GM21717 (cell line): Measurements from ENCODE around the gene C10orf71.

Experiments used
- ATAC-seq: cut with Tn5 transposase; IDR thresholded peaks from one replicate; pipeline ENCODE4 v1.9.1; 2021; ENCODE audit warnings: mild to moderate bottlenecking, moderate library complexity; ENCODE audit not compliant: unreplicated experiment

C10orf71 gene

GRCh38 chr10:49370326-49371100, 71.5 kb downstream of the C10orf71 start:
- no peak for ATAC-seq

- ATAC-seq: no peak
Measured at GRCh38 chr10:49371967-49372366, 73.0 kb downstream of the C10orf71 start.

GRCh38 chr10:49373361-49373760, 74.4 kb downstream of the C10orf71 start:
- ATAC-seq: no peak

- no peak for ATAC-seq
Measured at GRCh38 chr10:49374740-49375139, 75.8 kb downstream of the C10orf71 start.

- ATAC-seq: no peak
Measured at GRCh38 chr10:49375611-49376010, 76.6 kb downstream of the C10orf71 start.
